ENCODE measurements around the gene GRID2IP.

DNA sequence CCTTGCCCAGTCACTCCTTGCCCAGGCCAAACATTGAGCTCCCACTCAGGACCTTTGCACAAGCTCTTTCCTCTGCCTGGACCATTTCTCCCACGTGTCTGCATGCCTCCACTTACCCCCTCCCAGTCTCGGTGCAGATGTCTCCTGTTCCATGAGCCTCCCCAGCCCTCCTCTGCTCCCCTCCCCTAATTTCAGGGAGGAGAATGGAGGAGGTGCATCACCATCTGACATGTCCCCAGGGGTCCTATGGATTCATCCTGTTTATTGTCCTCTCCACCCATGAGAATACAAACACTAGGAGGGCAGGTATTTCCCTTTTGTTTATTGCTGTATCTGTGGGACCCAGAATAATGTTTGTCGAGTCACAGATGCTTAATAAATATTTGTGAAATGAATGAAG, 8.6 kb upstream of the GRID2IP start:
- no peak for TF ChIP-seq POLR2A (IDR thresholded peaks at IDR 0.05)
- TF ChIP-seq, protein P1, sequence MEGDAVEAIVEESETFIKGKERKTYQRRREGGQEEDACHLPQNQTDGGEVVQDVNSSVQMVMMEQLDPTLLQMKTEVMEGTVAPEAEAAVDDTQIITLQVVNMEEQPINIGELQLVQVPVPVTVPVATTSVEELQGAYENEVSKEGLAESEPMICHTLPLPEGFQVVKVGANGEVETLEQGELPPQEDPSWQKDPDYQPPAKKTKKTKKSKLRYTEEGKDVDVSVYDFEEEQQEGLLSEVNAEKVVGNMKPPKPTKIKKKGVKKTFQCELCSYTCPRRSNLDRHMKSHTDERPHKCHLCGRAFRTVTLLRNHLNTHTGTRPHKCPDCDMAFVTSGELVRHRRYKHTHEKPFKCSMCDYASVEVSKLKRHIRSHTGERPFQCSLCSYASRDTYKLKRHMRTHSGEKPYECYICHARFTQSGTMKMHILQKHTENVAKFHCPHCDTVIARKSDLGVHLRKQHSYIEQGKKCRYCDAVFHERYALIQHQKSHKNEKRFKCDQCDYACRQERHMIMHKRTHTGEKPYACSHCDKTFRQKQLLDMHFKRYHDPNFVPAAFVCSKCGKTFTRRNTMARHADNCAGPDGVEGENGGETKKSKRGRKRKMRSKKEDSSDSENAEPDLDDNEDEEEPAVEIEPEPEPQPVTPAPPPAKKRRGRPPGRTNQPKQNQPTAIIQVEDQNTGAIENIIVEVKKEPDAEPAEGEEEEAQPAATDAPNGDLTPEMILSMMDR (IDR thresholded peaks at IDR 0.05), result no peak

Measured in sigmoid colon (tissue), 3 donors.